ENCODE measurements around the gene MUC5AC. TPM values are rescaled to one million over a fixed set of nuclear protein-coding genes. Genes with fewer than 3 reads are reported as not detected.
"Not testable (repeated sequence)": the region's sequence is repeated elsewhere in the genome, so short reads cannot be mapped to it uniquely, and the experiment has no call there.

Gene MUC5AC
- total RNA-seq, 1 donor from 2014 or later, result not detected

DNA sequence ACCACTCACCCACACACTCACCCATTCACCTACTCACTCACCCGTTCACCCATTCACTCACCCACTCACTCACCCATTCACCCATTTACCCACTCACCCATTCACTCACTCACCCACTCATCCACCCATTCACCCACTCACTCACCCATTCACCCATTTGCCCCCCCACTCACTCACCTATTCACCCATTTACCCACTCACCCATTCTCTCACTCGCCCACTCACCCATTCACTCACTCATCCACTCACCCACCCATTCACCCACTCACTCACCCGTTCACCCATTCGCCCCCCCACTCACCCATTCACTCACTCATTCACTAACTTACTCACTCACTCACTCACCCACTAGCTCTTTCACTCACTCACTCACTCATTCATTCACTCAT lies 15.0 kb downstream of the MUC5AC start:
- no peak overlapping the region for H3K4me3 Mint-ChIP-seq
- DNase-seq, result no peak
- ChIA-PET CTCF (no interaction called here), POLR2A (no interaction called here)
- no peaks in the 10 kb centered on the region for H3K4me1 Mint-ChIP-seq
- no peak for ATAC-seq (ENCODE audit: low read depth)
- TF ChIP-seq, protein P1, sequence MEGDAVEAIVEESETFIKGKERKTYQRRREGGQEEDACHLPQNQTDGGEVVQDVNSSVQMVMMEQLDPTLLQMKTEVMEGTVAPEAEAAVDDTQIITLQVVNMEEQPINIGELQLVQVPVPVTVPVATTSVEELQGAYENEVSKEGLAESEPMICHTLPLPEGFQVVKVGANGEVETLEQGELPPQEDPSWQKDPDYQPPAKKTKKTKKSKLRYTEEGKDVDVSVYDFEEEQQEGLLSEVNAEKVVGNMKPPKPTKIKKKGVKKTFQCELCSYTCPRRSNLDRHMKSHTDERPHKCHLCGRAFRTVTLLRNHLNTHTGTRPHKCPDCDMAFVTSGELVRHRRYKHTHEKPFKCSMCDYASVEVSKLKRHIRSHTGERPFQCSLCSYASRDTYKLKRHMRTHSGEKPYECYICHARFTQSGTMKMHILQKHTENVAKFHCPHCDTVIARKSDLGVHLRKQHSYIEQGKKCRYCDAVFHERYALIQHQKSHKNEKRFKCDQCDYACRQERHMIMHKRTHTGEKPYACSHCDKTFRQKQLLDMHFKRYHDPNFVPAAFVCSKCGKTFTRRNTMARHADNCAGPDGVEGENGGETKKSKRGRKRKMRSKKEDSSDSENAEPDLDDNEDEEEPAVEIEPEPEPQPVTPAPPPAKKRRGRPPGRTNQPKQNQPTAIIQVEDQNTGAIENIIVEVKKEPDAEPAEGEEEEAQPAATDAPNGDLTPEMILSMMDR (IDR thresholded peaks at IDR 0.05), result no peak
- H3K9me3 Mint-ChIP-seq, result peaks cover 7% of the 10 kb centered on the region
- H3K27ac Mint-ChIP-seq, result no peak overlapping the region
- H3K36me3 Mint-ChIP-seq (ENCODE audit: low read depth), result no peaks in the 10 kb centered on the region
- no peaks in the 10 kb centered on the region for H3K27me3 Mint-ChIP-seq
- intact Hi-C loops (cut with micrococcal nuclease), result no loop called here

DNA sequence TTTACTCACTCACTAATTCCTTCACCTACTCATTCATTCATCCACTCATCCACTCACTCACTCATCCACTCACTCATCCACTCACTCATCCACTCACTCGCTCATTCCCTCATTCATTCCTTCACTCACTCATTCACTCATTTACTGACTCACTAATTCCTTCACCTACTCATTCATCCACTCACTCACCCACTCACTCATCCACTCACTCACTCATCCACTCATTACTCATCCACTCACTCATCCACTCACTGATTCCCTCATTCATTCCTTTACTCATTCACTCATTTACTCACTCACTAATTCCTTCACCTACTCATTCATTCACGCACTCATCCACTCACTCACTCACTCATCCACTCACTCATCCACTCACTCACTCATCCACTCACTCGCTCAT lies 15.6 kb downstream of the MUC5AC start:
- H3K4me1 Mint-ChIP-seq; ATAC-seq (ENCODE audit: low read depth); H3K4me3 Mint-ChIP-seq; POLR2A ChIA-PET; H3K36me3 Mint-ChIP-seq (ENCODE audit: low read depth); H3K27ac Mint-ChIP-seq; H3K27me3 Mint-ChIP-seq; H3K9me3 Mint-ChIP-seq; DNase-seq; CTCF ChIA-PET; intact Hi-C loops (cut with micrococcal nuclease): not testable (repeated sequence)

DNA sequence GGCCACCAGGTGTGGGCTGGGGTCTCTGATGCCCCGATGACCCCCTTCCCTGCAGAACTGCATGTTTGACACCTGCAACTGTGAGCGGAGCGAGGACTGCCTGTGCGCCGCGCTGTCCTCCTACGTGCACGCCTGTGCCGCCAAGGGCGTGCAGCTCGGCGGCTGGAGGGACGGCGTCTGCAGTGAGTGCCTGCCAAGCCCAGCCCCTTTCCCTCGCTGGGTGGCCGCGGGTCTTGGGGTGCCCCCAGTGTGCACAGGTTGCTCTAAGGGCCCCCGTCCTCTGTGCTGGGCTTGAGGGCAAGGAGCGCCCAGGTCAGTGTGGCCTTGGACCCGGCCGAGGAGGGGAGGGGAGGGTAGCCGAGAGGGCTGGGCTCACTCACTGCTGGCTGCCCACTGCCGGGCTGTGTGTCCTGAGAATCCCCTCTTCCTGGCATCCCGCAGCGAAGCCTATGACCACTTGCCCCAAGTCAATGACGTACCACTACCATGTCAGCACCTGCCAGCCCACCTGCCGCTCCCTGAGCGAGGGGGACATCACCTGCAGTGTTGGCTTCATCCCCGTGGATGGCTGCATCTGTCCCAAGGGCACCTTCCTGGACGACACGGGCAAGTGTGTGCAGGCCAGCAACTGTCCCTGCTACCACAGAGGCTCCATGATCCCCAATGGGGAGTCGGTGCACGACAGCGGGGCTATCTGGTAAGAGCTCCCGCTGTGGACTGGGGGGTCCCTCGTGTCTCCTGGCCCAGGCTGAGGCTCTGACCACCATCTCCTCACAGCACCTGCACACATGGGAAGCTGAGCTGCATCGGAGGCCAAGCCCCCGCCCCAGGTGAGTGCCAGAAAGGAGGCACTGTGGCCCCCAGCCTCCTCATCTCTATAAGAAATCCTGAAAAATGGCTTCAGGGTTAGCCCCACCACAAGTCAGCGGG lies 17.0 kb downstream of the MUC5AC start:
- no peak overlapping the region for H3K27ac Mint-ChIP-seq
- H3K36me3 Mint-ChIP-seq (ENCODE audit: low read depth), result no peaks in the 10 kb centered on the region
- no peak overlapping the region for H3K4me3 Mint-ChIP-seq
- DNase-seq (no peak), ATAC-seq (ENCODE audit: low read depth) (no peak)
- no peaks in the 10 kb centered on the region for H3K4me1 Mint-ChIP-seq
- CTCF ChIA-PET, result no interaction called here
- H3K27me3 Mint-ChIP-seq, result no peaks in the 10 kb centered on the region
- H3K9me3 Mint-ChIP-seq, result peaks cover 7% of the 10 kb centered on the region
- intact Hi-C loops (cut with micrococcal nuclease), result no loop called here
- POLR2A ChIA-PET, result no interaction called here
- TF ChIP-seq, protein P1 (IDR thresholded peaks at IDR 0.05), result no peak

DNA sequence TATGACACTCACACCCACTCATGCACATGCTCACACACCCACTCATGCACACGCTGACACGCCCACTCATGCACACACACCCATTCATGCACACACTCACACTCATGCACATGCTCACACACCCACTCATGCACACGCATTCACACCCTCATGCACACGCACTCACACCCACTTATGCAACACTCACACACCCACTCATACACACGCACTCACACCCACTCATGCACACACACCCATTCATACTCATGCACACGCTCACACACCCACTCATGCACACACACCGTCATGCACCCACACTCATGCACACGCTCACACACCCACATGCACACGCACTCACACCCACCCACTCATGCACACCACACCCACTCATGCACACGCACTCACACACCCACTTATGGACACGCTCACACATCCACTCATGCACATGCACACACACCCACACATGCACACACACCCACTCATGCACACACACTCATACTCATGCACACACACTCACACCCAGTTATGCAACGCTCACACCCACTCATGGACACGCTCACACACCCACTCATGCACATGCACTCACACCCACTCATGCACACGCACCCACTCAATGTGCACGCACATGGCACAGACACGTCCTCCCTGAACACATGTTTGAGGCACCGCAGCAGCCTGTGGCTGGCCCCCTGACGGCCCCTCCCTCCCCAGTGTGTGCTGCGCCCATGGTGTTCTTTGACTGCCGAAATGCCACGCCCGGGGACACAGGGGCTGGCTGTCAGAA lies 17.9 kb downstream of the MUC5AC start:
- Mint-ChIP-seq H3K4me3 (no peak overlapping the region), H3K4me1 (no peaks in the 10 kb centered on the region), H3K36me3 (ENCODE audit: low read depth) (no peaks in the 10 kb centered on the region), H3K27me3 (no peaks in the 10 kb centered on the region), H3K9me3 (peaks cover 7% of the 10 kb centered on the region), H3K27ac (no peak overlapping the region)
- ChIA-PET POLR2A (no interaction called here), CTCF (no interaction called here)
- ATAC-seq (ENCODE audit: low read depth) (no peak), DNase-seq (no peak)
- TF ChIP-seq, protein P1 (IDR thresholded peaks at IDR 0.05), result no peak
- intact Hi-C loops (cut with micrococcal nuclease), result no loop called here

DNA sequence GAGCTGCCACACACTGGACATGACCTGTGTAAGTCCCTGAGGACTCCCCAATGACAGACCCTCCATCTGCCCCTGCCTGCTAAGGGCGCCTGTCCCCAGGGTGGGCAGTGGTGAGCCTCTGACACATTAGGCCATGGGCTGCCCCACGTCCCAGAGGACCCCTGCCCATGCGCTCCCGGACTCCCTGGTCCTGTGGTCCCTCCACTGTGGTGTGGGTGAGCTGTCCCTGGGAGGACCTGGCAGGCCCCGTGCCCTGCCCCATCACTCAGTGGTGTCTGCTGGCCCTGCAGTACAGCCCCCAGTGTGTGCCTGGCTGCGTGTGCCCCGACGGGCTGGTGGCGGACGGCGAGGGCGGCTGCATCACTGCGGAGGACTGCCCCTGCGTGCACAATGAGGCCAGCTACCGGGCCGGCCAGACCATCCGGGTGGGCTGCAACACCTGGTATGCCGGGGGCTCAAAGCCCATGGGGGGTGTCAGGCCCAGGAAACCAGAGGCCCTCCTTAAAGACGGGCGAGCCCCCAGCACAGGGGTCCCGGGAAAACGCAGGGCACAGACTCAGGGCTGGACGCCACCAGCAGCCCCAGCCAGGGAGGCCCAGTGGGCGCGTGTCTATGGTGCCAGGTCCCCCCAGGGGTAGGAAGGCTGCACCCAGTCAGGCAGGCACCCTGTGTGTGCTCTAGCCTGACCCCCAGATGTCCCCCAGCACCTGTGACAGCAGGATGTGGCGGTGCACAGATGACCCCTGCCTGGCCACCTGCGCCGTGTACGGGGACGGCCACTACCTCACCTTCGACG lies 18.7 kb downstream of the MUC5AC start:
- DNase-seq (no peak), ATAC-seq (ENCODE audit: low read depth) (no peak)
- intact Hi-C loops (cut with micrococcal nuclease), result no loop called here
- no peaks in the 10 kb centered on the region for H3K4me1 Mint-ChIP-seq
- no peaks in the 10 kb centered on the region for H3K27me3 Mint-ChIP-seq
- no peak overlapping the region for H3K4me3 Mint-ChIP-seq
- H3K36me3 Mint-ChIP-seq (ENCODE audit: low read depth), result no peaks in the 10 kb centered on the region
- TF ChIP-seq, protein P1 (IDR thresholded peaks at IDR 0.05), result no peak
- no peak overlapping the region for H3K27ac Mint-ChIP-seq
- CTCF ChIA-PET, result no interaction called here
- POLR2A ChIA-PET, result no interaction called here
- H3K9me3 Mint-ChIP-seq, result peaks cover 3% of the 10 kb centered on the region
